Activated CD8-positive, alpha-beta T cell treated with anti-CD3 and anti-CD28 coated beads for 36 hours (primary cell): ENCODE measurements around the gene C5orf46. TPM values are rescaled to one million over a fixed set of nuclear protein-coding genes. Genes with fewer than 3 reads are reported as not detected.

Experiments
- ATAC-seq: fragments of 200-7000 bp; cut with Tn5 transposase; one replicate; pipeline ENCODE4 v1.10.0; 2021; ENCODE audit warnings: mild to moderate bottlenecking, moderate library complexity
- CTCF ChIA-PET: fragments of 350-600 bp; sonication (Branson Sonifier 250); formaldehyde crosslinking; loops from one replicate; lab custom pipeline; 2021; ENCODE audit warnings: antibody characterized with exemption; lab: Charles Lee
- POLR2A ChIA-PET: fragments of 350-600 bp; sonication (Branson Sonifier 250); formaldehyde crosslinking; loops from one replicate; lab custom pipeline; 2021; ENCODE audit warnings: antibody characterized with exemption; lab: Charles Lee
- DNase-seq: peaks from one replicate; pipeline ENCODE4 v3.0.0-alpha.2; 2020
- H3K27ac Mint-ChIP-seq: one replicate; pipeline ENCODE4 v1.8.0; 2021; ENCODE audit warnings: mild to moderate bottlenecking, mixed read lengths
- H3K27me3 Mint-ChIP-seq: one replicate; pipeline ENCODE4 v1.8.0; 2021; ENCODE audit warnings: mixed read lengths
- H3K36me3 Mint-ChIP-seq: one replicate; pipeline ENCODE4 v1.8.0; 2021; ENCODE audit warnings: low read depth, mixed read lengths
- H3K4me1 Mint-ChIP-seq: one replicate; pipeline ENCODE4 v1.8.0; 2021; ENCODE audit warnings: low read depth, mixed read lengths
- H3K4me3 Mint-ChIP-seq: one replicate; pipeline ENCODE4 v1.8.0; 2021; ENCODE audit warnings: mild to moderate bottlenecking, moderate library complexity, mixed read lengths
- H3K9me3 Mint-ChIP-seq: one replicate; pipeline ENCODE4 v1.8.0; 2021; ENCODE audit warnings: mixed read lengths
- CTCF ChIP-seq: fragments of 200-600 bp; IDR thresholded peaks from one replicate; pipeline ENCODE4 v1.8.0; 2022; ENCODE audit warnings: antibody characterized with exemption, mild to moderate bottlenecking
- intact Hi-C: fragments of 100-400 bp; cut with micrococcal nuclease; formaldehyde crosslinking; loops from one replicate; pipeline ENCODE4 v1.10.0; 2022
- total RNA-seq, 2 experiments: library from RNA; stranded (reverse); gene quantifications; one replicate each; pipeline ENCODE4 v1.2.3, GENCODE V29; 2021

Gene C5orf46
- total RNA-seq, 2 experiments from 2014 or later = not detected

DNA sequence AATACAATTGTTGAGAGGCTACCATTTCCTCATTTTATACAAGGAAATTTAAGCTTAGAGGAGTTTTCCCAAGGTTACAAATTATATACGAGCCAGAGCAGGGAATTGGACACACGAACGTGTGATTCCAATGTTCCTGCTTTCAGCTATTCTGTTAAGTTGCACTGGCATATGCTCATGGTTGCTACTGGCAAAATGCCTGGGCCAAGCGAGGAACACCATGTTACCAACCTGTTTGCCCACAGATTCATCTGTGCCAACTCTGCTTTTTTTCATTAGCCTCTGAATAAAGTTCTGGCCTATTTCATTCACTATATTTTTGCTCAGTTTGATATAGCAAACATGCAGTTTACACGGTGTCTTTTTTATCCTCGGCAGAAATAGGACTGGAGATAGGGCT lies 5.1 kb upstream of the C5orf46 start:
- CTCF ChIA-PET = no interaction called here
- POLR2A ChIA-PET = no interaction called here
- Mint-ChIP-seq H3K27ac (no peak overlapping the region), H3K4me1 (no peaks in the 10 kb centered on the region), H3K36me3 (no peaks in the 10 kb centered on the region), H3K4me3 (no peak overlapping the region), H3K9me3 (no peaks in the 10 kb centered on the region), H3K27me3 (peaks cover 6% of the 10 kb centered on the region)
- ATAC-seq = no peak
- intact Hi-C loops = no loop called here
- no peak for TF ChIP-seq CTCF
- no peak for DNase-seq

- no peaks in the 10 kb centered on the region for H3K4me1 Mint-ChIP-seq
- H3K4me3 Mint-ChIP-seq = no peak overlapping the region
- TF ChIP-seq CTCF = no peak
- DNase-seq (no peak), ATAC-seq (no peak)
- POLR2A ChIA-PET = no interaction called here
- H3K9me3 Mint-ChIP-seq = no peaks in the 10 kb centered on the region
- intact Hi-C loops = no loop called here
- H3K36me3 Mint-ChIP-seq = no peaks in the 10 kb centered on the region
- H3K27ac Mint-ChIP-seq = no peak overlapping the region
- no peaks in the 10 kb centered on the region for H3K27me3 Mint-ChIP-seq
- CTCF ChIA-PET = no interaction called here
Observed at GRCh38 chr5:147904110-147904509, 2.2 kb downstream of the C5orf46 start.

DNA sequence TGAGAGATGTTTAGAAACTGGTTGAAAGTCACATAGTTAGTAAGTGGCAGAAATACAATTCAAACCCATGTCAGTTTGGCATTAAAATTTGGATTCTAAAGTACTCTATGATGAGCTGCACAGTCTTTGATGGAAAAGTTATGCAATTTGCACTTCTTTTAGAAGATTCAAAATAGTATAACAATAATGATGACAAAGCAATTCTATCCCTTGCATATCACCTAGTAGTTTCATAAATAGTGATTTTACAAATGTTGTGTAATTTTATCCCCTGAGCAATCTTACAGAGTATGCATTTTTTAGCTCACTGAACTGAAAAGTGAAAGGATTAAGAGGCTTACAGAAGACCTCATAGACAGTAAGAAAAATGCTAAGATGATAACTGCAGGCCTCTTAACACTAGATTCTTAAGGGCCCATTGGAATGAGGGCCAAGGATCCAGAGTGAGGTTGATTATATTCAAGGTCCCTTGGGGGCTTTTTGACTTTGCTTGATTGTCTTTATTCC lies 3.7 kb downstream of the C5orf46 start:
- intact Hi-C loops = no loop called here
- ChIA-PET CTCF (no interaction called here), POLR2A (no interaction called here)
- no peak for ATAC-seq
- DNase-seq = no peak
- H3K36me3 Mint-ChIP-seq = no peaks in the 10 kb centered on the region
- no peaks in the 10 kb centered on the region for H3K9me3 Mint-ChIP-seq
- no peak for TF ChIP-seq CTCF
- no peak overlapping the region for H3K27ac Mint-ChIP-seq
- no peaks in the 10 kb centered on the region for H3K4me1 Mint-ChIP-seq
- H3K27me3 Mint-ChIP-seq = no peaks in the 10 kb centered on the region
- H3K4me3 Mint-ChIP-seq = no peak overlapping the region

- ChIA-PET POLR2A (no interaction called here), CTCF (no interaction called here)
- Mint-ChIP-seq H3K9me3 (no peaks in the 10 kb centered on the region), H3K36me3 (no peaks in the 10 kb centered on the region), H3K4me3 (no peak overlapping the region), H3K27me3 (no peaks in the 10 kb centered on the region), H3K4me1 (no peaks in the 10 kb centered on the region), H3K27ac (no peak overlapping the region)
- ATAC-seq (no peak), DNase-seq (no peak)
- no peak for TF ChIP-seq CTCF
- intact Hi-C loops = no loop called here
Observed at GRCh38 chr5:147901599-147902039, 4.7 kb downstream of the C5orf46 start.

DNA sequence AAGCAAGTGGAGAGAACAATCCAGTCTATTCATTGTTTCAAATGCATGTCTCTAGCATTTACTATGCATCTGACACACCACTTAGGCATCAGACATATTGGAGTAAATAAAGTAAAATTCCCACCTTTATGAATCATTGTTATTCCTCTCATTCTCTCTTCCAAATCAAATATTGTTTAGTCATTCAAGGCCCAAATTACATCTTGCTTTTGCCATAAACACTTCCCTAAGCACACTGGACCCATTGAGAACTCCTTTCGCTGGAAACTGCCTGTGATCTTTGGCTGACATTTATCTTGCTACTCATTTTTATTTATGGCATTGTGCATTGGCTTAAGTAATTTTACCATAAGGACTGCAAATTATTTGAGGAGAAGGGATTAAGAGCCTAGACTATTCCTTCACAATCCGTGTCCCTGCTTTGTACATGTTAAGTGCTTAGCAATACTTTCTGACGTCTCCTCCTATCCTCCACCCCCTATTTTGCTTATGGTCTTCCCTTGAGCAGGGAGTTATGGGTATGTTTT lies 7.4 kb downstream of the C5orf46 start:
- Mint-ChIP-seq H3K27ac (no peak overlapping the region), H3K9me3 (no peaks in the 10 kb centered on the region), H3K36me3 (no peaks in the 10 kb centered on the region), H3K4me1 (no peaks in the 10 kb centered on the region), H3K27me3 (peaks cover 3% of the 10 kb centered on the region), H3K4me3 (no peak overlapping the region)
- DNase-seq (no peak), ATAC-seq (no peak)
- ChIA-PET POLR2A (no interaction called here), CTCF (no interaction called here)
- intact Hi-C loops = no loop called here
- TF ChIP-seq CTCF = no peak
